ENCODE data around the gene GPX7.

GRCh38 chr1:52574594-52574993, 27.6 kb upstream of the GPX7 start:
- TF ChIP-seq SP1 (IDR thresholded peaks at IDR 0.05) (no peak), ELF4 (IDR thresholded peaks at IDR 0.05) (no peak), FOXM1 (IDR thresholded peaks at IDR 0.05; ENCODE audit: borderline replicate concordance) (no peak), TARDBP (IDR thresholded peaks at IDR 0.05) (no peak), FOXA1 (IDR thresholded peaks at IDR 0.05) (no peak), ARNT (IDR thresholded peaks at IDR 0.05) (no peak), NFRKB (IDR thresholded peaks at IDR 0.05) (no peak), FOXK2 (IDR thresholded peaks at IDR 0.05) (no peak), PKNOX1 (IDR thresholded peaks at IDR 0.05) (no peak), SUZ12 (IDR thresholded peaks at IDR 0.05) (no peak), BHLHE40 (IDR thresholded peaks at IDR 0.05; ENCODE audit: borderline replicate concordance) (no peak), HDGF (IDR thresholded peaks at IDR 0.05; ENCODE audit: borderline replicate concordance) (no peak), ZNF384 (IDR thresholded peaks at IDR 0.05) (no peak)
